Measurements from ENCODE around the gene APBA3. TPM values are rescaled to one million over a fixed set of nuclear protein-coding genes. Genes with fewer than 3 reads are reported as not detected.

APBA3 gene, protein sequence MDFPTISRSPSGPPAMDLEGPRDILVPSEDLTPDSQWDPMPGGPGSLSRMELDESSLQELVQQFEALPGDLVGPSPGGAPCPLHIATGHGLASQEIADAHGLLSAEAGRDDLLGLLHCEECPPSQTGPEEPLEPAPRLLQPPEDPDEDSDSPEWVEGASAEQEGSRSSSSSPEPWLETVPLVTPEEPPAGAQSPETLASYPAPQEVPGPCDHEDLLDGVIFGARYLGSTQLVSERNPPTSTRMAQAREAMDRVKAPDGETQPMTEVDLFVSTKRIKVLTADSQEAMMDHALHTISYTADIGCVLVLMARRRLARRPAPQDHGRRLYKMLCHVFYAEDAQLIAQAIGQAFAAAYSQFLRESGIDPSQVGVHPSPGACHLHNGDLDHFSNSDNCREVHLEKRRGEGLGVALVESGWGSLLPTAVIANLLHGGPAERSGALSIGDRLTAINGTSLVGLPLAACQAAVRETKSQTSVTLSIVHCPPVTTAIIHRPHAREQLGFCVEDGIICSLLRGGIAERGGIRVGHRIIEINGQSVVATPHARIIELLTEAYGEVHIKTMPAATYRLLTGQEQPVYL
- total RNA-seq: 17.9 and 25.6 TPM in 2 replicates

DNA sequence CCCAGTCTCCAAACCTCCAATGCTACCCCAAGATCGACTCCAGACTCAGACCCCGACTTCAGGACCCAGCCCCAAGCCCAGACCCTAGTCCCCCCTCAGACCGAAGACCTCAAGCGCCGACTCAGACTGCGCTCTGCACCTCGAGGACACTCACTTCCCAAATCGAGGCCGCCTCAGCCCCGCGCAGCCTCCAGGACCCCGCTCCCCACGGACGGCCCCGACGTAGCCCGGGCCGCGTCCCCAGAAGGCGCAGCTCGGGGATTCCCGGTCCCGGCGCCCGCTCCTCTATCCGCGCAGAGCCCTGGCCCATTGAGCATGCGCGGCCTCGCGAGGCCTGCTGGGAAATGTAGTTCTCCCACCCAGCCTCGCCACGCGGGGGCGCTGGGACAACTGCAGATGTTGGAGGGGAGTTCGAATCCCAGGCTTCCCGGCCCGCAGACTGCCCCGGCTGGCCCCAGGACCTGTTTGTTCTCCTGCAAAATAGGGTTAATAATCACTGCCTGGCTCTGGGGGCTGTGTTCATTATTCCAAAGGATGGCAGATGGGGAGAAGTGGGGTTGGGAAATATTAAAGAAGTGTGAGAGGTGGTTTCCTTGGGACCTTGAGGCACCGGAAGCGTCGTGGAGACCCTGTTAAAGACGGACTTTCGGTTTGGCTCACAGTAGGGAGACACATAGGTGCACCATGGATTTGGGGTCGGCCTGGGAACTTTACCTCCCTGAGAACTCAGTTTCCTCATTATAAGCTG is at the start of gene APBA3:
Gene APBA3 (minus strand): TSS at position 311 of the 748 bp plus-strand sequence. CDS start 1,428 bp downstream, outside the sequence.

GRCh38 chr19:3785938-3786824 is 24.7 kb upstream of the APBA3 start, which contains the start of gene MATK:
MATK (minus strand) TSS chr19:3786381; CDS start chr19:3785135, 1,246 bp downstream.

DNA sequence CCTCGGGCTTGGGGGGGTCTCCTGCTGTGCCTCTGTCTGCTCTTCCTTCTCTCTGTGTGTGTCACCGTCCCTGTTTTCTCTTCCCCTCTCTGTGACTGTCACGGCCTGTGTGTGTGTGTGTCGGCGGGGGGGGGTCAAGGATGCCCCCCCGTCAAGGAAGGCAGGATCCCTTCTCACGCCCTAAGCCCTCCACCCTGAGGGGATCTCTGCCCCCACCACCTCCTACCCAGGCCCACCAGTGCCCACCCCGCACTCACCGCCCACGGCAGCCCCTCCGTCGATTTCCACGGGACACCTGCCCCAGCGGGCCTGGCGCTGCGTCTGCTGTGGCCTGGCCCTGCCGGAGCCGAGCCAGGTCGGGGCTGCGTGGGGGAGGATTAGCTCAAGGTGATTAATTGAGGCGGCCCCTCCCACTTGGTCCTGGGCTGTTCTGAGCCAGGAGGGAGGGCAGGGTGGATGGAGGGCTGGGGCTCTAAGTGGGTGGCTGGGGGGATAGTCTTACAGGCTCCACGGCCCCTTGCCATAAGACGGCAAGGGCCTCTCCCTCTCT is 10.5 kb upstream of the APBA3 start, which contains the start of gene RAX2:
Gene RAX2 (minus strand): TSS at position 323 of the 550 bp plus-strand sequence. CDS start 486 bp downstream, outside the sequence.

GRCh38 chr19:3762501-3763459 is 1.3 kb upstream of the APBA3 start, which contains the start of gene MRPL54:
MRPL54 (plus strand) TSS chr19:3762682; CDS start chr19:3762701, 19 bp downstream.

GRCh38 chr19:3708207-3708931 is 53.1 kb downstream of the APBA3 start, which contains the start of gene TJP3:
TJP3 (plus strand) TSS chr19:3708384; CDS start chr19:3728433, 20,049 bp downstream.

Other genes starting within 250 kb of the APBA3 start
- not detected in 2 replicates for gene TEKTIP1, start 222.5 kb downstream of the APBA3 start, total RNA-seq
- 72.6 and 80.2 TPM in 2 replicates for gene MFSD12, start 204.1 kb downstream of the APBA3 start, total RNA-seq
- 75.0 and 88.5 TPM in 2 replicates for gene HMG20B, start 188.7 kb downstream of the APBA3 start, total RNA-seq
- gene GIPC3, start 176.2 kb downstream of the APBA3 start, total RNA-seq: 0.18 and 0.32 TPM in 2 replicates
- 1.3 and 4.2 TPM in 2 replicates for gene TBXA2R, start 154.8 kb downstream of the APBA3 start, total RNA-seq
- 19.0 and 26.4 TPM in 2 replicates for gene CACTIN, start 134.9 kb downstream of the APBA3 start, total RNA-seq
- 32.7 and 38.6 TPM in 2 replicates for gene PIP5K1C, start 61.2 kb downstream of the APBA3 start, total RNA-seq
- gene TJP3, start 53.3 kb downstream of the APBA3 start, total RNA-seq: not detected in 2 replicates
- gene MRPL54, start 990 bp upstream of the APBA3 start, total RNA-seq: 51.7 and 57.4 TPM in 2 replicates
- gene RAX2, start 10.5 kb upstream of the APBA3 start, total RNA-seq: not detected in 2 replicates
- gene MATK, start 24.7 kb upstream of the APBA3 start, total RNA-seq: not detected in 2 replicates
- gene ZFR2, start 107.3 kb upstream of the APBA3 start, total RNA-seq: not detected in 2 replicates
- not detected in 2 replicates for gene ATCAY, start 119.0 kb upstream of the APBA3 start, total RNA-seq
- gene NMRK2, start 171.4 kb upstream of the APBA3 start, total RNA-seq: not detected in 2 replicates
- 81.3 and 105 TPM in 2 replicates for gene DAPK3, start 209.4 kb upstream of the APBA3 start, total RNA-seq
- gene EEF2, start 223.8 kb upstream of the APBA3 start, total RNA-seq: 3,114 and 3,417 TPM in 2 replicates
- gene PIAS4, start 246.0 kb upstream of the APBA3 start, total RNA-seq: 14.6 and 18.2 TPM in 2 replicates

Data from cardiac atrium fibroblast (primary cell).